Astrocyte (in vitro differentiated cells and primary cell): Measurements from ENCODE around the gene RDH13.
"Not testable (repeated sequence)": the region's sequence is repeated elsewhere in the genome, so short reads cannot be mapped to it uniquely, and the experiment has no call there.

Experiments used
- CTCF ChIP-seq: IDR thresholded peaks from 2 replicates; pipeline ENCODE4 v1.5.1; 2011; ENCODE audit warnings: low read depth, mild to moderate bottlenecking, inconsistent platforms, low read length, moderate library complexity; ENCODE audit not compliant: insufficient read depth
- EZH2 ChIP-seq: IDR thresholded peaks from 2 replicates; pipeline ENCODE4 v1.6.1; 2012; ENCODE audit warnings: mild to moderate bottlenecking, low read length, inconsistent platforms; ENCODE audit not compliant: insufficient read depth

GRCh38 chr19:55107252-55107651 lies 44.3 kb upstream of the RDH13 start:
- not testable (repeated sequence) for TF ChIP-seq EZH2, CTCF
